ENCODE data around the gene TMEM144. TPM values are rescaled to one million over a fixed set of nuclear protein-coding genes. Genes with fewer than 3 reads are reported as not detected.
"Not testable (repeated sequence)": the region's sequence is repeated elsewhere in the genome, so short reads cannot be mapped to it uniquely, and the experiment has no call there.

The TMEM144 gene
- polyA plus RNA-seq, 4 donors, result 4.1 to 5.9 (median 5.1) TPM

GRCh38 chr4:158229768-158230167 is 19.5 kb downstream of the TMEM144 start:
- no peak for DNase-seq (ENCODE audit: low read depth in 4 of 4, low spot score in 2 of 4)

GRCh38 chr4:158234671-158235070 is 24.4 kb downstream of the TMEM144 start:
- DNase-seq (ENCODE audit: low read depth in 4 of 4, low spot score in 2 of 4), result no peak

DNA sequence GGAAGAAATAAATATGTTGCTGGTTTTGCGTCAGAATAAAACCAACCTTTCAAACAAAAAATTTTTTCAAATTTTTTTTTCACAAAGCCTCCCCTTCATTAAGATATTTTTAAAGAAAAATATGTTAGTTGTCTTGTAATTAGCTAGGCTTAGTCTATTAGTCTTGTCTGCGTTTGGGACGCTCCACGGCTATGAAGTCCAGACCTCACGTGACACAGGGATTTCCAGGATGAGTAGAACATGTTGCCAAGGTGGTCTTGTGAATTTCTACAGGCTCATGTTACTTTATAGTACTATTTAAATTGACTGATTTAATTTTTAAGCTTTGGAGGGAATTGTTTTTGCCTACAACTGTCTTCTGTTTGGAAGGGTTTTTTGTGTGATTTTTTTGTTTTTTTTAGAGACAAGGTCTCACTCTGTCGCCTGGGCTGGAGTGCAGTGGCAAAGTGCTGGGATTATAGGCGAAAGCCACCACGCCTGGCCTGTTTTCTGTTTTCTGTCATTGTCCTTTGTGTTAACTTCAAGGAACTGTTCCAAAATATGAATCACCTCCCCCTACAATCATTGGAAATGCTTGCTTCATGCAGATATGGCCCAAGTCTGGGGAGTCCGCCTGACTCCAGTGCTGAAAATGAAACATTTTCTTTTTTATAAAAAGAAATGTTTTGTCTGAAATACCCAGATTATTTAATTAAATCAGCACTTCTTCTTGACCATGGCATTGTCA is 26.2 kb downstream of the TMEM144 start:
- no peak for DNase-seq (ENCODE audit: low read depth in 4 of 4, low spot score in 2 of 4)

DNA sequence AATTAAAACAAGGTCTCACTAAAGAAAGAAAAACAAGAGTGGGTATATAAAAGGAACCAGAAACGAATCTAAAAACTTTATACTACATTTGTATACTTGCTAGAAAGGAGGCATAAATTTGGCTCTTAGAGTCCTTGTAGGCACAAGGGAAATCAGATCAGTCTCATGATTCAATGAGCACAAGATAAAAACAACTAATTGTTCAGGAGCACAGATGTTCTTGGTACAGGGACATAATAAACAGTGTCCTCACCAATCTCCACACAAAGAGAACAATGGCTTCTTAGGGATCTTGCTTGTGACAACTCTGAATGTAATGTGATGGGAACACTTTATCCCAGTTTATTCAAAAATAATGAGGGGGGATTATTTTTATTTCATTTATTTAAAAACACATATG is 28.3 kb downstream of the TMEM144 start:
- no peak for DNase-seq (ENCODE audit: low read depth in 4 of 4, low spot score in 2 of 4)

DNA sequence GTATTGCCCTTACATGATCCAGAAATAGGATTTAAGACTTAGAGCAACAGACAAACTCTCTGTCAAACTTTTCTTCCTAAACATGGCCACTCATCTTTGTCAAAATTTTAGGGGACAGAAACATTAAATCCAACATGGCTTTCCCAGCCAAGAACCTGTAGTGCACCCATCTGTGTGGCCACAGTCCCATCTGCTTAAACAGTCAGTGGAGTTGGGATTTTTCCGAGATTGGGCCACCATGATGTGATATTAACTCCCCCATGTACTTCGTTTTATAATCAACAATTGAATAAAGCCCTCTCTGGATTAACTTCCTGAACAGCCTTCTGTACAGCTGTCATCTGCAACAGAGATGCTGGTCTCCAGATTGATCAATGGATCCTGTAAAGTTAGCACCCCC is 28.9 kb downstream of the TMEM144 start:
- DNase-seq (ENCODE audit: low read depth in 4 of 4, low spot score in 2 of 4), result no peak

GRCh38 chr4:158243071-158243470 is 32.8 kb downstream of the TMEM144 start:
- no peak for DNase-seq (ENCODE audit: low read depth in 4 of 4, low spot score in 2 of 4)

DNA sequence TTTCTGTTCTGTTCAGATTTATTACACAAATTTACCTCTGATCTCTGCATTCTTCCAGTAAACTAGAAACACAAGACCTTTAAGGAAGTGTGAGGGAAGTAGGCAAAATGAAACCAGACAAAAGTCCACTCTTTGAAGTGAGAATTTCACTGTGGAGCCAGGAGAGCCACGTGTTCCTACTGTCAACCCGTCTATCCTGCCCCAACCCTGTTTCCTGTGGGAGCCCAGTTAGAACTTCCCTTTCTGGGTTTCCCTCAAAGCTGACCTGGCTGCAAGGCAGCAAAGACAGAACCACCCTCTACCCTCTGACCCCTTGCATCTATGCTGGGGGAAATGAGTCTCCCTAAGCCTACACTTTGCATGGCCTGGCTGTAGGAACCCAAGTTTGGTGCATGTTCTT is 40.0 kb downstream of the TMEM144 start:
- DNase-seq (ENCODE audit: low read depth in 4 of 4, low spot score in 2 of 4), result no peak

GRCh38 chr4:158253350-158253980 is 43.2 kb downstream of the TMEM144 start:
- DNase-seq (ENCODE audit: low read depth in 4 of 4, low spot score in 2 of 4), result peak in 3 of 4 donors; percentile 22 to 61 (median 26)

- DNase-seq (ENCODE audit: low read depth in 4 of 4, low spot score in 2 of 4), result no peak
Observed at GRCh38 chr4:158254292-158254691, 44.0 kb downstream of the TMEM144 start.

GRCh38 chr4:158255727-158256324 is 45.5 kb downstream of the TMEM144 start:
- DNase-seq (ENCODE audit: low read depth in 4 of 4, low spot score in 2 of 4), result peak in 1 of 4 donors; percentile 23

DNA sequence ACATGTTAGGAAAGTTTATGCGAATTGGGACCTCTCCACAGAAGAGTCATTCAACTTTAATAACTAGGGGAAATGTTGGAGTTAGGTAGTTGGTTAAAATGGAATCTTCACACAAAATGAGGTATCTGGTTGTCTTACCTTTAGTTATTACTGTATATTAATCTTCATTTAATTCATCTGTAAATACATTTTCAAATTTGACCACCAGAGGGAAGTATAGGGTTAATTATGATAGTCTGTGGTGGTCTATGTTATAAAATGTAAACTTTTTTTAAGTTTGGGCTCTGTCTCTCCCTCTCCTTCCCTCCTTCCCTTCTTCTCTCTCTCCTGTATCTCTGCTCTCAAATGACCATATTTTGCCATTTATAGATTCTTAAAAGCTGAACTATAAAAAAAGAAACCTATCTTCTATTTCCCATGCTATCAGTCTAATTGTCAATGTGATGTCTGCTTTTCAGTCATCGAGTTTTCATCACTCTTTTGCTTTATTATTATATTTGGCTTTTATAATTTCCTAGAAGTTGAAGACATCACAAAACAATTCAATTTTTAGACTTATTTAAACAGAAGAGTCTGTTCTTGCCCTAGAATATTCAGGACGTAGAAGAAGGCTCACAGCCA is 49.8 kb downstream of the TMEM144 start:
- no peak for DNase-seq (ENCODE audit: low read depth in 4 of 4, low spot score in 2 of 4)

- DNase-seq (ENCODE audit: low read depth in 4 of 4, low spot score in 2 of 4), result no peak
Observed at GRCh38 chr4:158261480-158261879, 51.2 kb downstream of the TMEM144 start.

- no peak for DNase-seq (ENCODE audit: low read depth in 4 of 4, low spot score in 2 of 4)
Observed at GRCh38 chr4:158268553-158268952, 58.3 kb downstream of the TMEM144 start.

DNA sequence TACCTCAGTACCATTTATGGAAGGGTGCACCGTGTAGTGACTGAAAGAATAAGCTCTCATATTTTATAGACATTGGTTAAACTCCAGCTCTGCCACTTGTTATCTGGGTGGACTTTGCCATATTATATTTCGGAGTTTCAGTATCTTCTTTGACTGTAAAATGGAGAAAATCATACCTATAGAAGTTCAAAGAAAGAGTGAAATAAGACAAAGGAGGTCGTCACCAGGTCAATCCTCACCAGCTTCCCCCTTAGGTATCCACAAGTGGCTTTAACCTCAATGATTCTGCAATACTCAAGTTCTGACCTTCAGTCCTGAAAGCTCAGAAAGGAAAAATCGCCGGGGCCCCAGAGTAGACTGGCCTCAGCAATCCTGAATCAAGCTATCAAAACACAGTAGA is 64.3 kb downstream of the TMEM144 start:
- DNase-seq (ENCODE audit: low read depth in 4 of 4, low spot score in 2 of 4), result no peak

DNA sequence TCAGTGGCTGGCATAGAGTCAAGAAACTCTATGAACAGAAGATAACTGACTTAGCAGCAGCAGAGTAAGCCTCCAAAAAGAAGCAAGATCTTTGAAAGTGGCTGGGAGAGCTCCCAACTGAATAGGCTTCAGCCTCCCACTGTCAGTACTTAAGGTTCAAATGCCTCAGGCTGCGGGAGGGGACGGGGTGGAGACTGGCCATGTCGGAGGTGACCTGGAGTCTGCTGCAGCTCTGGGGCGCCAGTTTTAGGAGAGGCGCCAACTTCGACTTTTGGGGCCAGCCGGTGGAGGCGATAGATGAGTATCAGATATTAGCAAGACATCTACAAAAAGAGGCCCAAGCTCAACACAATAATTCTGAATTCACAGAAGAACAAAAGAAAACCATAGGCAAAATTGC is 67.3 kb downstream of the TMEM144 start:
- DNase-seq (ENCODE audit: low read depth in 4 of 4, low spot score in 2 of 4), result no peak

DNA sequence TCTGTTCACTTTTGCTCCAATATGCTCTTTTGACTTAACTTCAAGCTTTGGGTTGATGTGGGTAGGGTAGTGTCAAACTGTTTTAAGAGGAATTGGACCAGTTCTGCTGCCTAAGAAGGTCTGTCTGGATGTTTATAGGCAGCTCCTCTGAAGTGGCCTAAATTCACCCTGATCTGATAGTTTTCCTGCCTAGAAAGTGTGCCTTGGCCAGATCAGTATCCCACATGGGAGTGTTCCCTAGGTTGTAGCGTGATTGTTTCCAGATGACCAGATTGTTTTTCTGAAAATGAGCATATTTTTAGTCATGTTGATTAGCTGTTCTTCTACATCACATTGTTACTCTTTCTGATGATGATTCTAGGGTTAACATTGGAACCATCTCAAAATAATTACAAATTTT is 68.8 kb downstream of the TMEM144 start:
- DNase-seq (ENCODE audit: low read depth in 4 of 4, low spot score in 2 of 4), result not testable (repeated sequence)

DNA sequence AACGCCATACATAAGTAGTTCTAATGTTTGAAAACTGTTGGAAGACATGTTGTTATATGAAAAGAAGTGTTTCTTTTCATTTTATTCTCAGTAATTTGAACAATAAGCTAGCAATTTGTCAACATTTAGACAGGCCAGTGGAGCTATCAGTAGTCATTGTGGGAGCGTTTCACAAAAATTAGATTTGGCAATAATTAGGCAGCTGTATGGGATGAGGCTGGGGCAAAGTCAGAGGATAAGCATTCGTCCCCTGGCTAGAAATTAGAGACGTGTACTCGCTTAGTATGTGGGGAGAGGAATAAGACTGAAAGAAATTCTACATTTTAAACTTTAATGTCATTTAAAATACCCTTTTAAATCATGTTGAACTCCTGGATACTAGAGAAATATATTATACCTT is 70.6 kb downstream of the TMEM144 start:
- DNase-seq (ENCODE audit: low read depth in 4 of 4, low spot score in 2 of 4), result no peak

- no peak for DNase-seq (ENCODE audit: low read depth in 4 of 4, low spot score in 2 of 4)
Observed at GRCh38 chr4:158282252-158282651, 72.0 kb downstream of the TMEM144 start.

GRCh38 chr4:158285429-158286216 is 75.3 kb downstream of the TMEM144 start:
- no peak for DNase-seq (ENCODE audit: low read depth in 4 of 4, low spot score in 2 of 4)

GRCh38 chr4:158290912-158291311 is 80.6 kb downstream of the TMEM144 start:
- DNase-seq (ENCODE audit: low read depth in 4 of 4, low spot score in 2 of 4), result no peak
